GM23338 (cell line): Measurements from ENCODE around the gene PFKP.

Experiments used
- CREB1 ChIP-seq: fragments of 250-450 bp; sonication (Bioruptor Pico); IDR thresholded peaks from 2 replicates; pipeline ENCODE4 v1.5.0; 2020; ENCODE audit warnings: low read depth, mild to moderate bottlenecking, moderate library complexity
- ETS1 ChIP-seq: IDR thresholded peaks from 2 replicates; pipeline ENCODE4 v1.6.1; 2016; ENCODE audit warnings: antibody characterized with exemption
- EZH2 ChIP-seq: fragments of 200-600 bp; sonication (generic); IDR thresholded peaks from one replicate; pipeline ENCODE4 v1.8.0; 2017; ENCODE audit warnings: antibody characterized with exemption, mild to moderate bottlenecking, low read depth; ENCODE audit not compliant: unreplicated experiment
- EZH2phosphoT487 ChIP-seq: fragments of 200-600 bp; sonication (generic); IDR thresholded peaks from one replicate; pipeline ENCODE4 v1.8.1; 2018; ENCODE audit warnings: antibody characterized with exemption; ENCODE audit not compliant: unreplicated experiment
- JUNB ChIP-seq: IDR thresholded peaks from one replicate; pipeline ENCODE4 v1.6.1; 2016; ENCODE audit warnings: antibody characterized with exemption; ENCODE audit not compliant: unreplicated experiment
- NANOG ChIP-seq: IDR thresholded peaks from 2 replicates; pipeline ENCODE4 v1.6.1; 2016; ENCODE audit warnings: antibody characterized with exemption, borderline replicate concordance
- POLR2AphosphoS5 ChIP-seq: IDR thresholded peaks from 2 replicates; pipeline ENCODE4 v1.6.1; 2016; ENCODE audit warnings: antibody characterized with exemption, low read depth
- REST ChIP-seq: IDR thresholded peaks from one replicate; pipeline ENCODE4 v1.6.1; 2018; ENCODE audit warnings: antibody characterized with exemption; ENCODE audit not compliant: unreplicated experiment
- STAT1 ChIP-seq: IDR thresholded peaks from one replicate; pipeline ENCODE4 v1.6.1; 2016; ENCODE audit warnings: antibody characterized with exemption; ENCODE audit not compliant: unreplicated experiment
- ZNF114 ChIP-seq: fragments of 250-450 bp; sonication (Bioruptor Pico); IDR thresholded peaks from 2 replicates; pipeline ENCODE4 v1.5.0; 2020; ENCODE audit warnings: mild to moderate bottlenecking, moderate library complexity
- ZNF331 ChIP-seq: fragments of 250-450 bp; sonication (Bioruptor Pico); IDR thresholded peaks from 2 replicates; pipeline ENCODE4 v1.5.0; 2020; ENCODE audit warnings: low read depth, mild to moderate bottlenecking, moderate library complexity
- TF ChIP-seq, protein P1 (sequence below), 2 experiments: fragments of 200-600 bp in 1 of 2; sonication (generic) in 1 of 2; conservative IDR thresholded peaks; 2 replicates each; pipeline versions ENCODE4 v1.5.1 to v1.6.1; 2016 to 2017; ENCODE audit warnings: antibody characterized with exemption in 2 of 2, low read depth in 2 of 2, mild to moderate bottlenecking in 2 of 2, moderate library complexity in 1 of 2

DNA sequence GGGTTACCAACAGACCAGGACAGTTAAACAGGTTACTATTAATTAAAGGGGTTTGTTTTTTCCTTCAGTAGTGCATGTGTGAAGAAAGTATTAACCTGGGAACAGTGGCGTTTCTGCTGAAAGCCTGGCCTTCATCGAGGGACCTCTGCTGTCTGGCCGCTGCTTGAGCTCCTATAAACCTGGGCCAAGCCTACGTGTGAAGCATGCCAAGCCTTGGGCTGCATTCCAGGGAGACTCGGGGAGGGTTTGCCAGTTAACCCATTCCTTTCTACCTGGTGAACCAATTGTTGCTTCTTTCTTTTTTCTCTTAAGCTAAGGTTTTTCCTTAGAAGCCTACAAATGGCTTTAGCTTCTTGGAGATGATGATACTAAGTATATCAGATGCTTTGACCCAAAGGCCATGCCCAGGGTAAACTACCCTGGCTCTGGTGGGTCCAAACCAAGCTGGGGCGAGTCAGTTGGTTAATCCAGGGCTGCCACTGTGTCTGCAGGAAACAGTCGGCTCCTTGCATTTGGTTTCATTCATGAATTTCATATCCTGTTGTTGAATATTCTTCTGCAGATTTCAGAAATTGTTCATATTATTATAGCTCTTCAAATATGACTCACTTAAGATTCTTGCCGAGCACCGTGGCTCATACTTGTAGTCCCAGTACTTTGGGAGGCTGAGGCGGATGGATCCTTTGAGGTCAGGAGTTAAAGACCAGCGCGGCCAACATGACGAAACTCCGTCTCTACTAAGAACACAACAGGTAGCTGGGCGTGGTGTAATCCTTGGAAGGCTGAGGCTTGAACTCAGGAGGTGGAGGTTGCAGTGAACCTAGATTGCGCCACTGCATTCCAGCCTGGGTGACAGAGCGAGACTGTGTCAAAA is 23.8 kb downstream of the PFKP start:
- TF ChIP-seq EZH2 (no peak), POLR2AphosphoS5 (no peak), EZH2phosphoT487 (no peak), REST (no peak), ETS1 (no peak), CREB1 (no peak), STAT1 (no peak), NANOG (no peak), JUNB (no peak), ZNF331 (CRISPR knock-in tag) (no peak), ZNF114 (no peak)
- TF ChIP-seq, protein P1, sequence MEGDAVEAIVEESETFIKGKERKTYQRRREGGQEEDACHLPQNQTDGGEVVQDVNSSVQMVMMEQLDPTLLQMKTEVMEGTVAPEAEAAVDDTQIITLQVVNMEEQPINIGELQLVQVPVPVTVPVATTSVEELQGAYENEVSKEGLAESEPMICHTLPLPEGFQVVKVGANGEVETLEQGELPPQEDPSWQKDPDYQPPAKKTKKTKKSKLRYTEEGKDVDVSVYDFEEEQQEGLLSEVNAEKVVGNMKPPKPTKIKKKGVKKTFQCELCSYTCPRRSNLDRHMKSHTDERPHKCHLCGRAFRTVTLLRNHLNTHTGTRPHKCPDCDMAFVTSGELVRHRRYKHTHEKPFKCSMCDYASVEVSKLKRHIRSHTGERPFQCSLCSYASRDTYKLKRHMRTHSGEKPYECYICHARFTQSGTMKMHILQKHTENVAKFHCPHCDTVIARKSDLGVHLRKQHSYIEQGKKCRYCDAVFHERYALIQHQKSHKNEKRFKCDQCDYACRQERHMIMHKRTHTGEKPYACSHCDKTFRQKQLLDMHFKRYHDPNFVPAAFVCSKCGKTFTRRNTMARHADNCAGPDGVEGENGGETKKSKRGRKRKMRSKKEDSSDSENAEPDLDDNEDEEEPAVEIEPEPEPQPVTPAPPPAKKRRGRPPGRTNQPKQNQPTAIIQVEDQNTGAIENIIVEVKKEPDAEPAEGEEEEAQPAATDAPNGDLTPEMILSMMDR (conservative IDR thresholded peaks at IDR 0.05; ENCODE audit: low read depth in 2 of 2): no peak
